GM19397 (cell line): ENCODE measurements around the gene USF1.
"Not testable (repeated sequence)": the region's sequence is repeated elsewhere in the genome, so short reads cannot be mapped to it uniquely, and the experiment has no call there.

Source experiments
- ATAC-seq: cut with Tn5 transposase; IDR thresholded peaks from one replicate; pipeline ENCODE4 v1.9.1; 2021; ENCODE audit warnings: mild to moderate bottlenecking, moderate library complexity; ENCODE audit not compliant: unreplicated experiment

The USF1 gene

DNA sequence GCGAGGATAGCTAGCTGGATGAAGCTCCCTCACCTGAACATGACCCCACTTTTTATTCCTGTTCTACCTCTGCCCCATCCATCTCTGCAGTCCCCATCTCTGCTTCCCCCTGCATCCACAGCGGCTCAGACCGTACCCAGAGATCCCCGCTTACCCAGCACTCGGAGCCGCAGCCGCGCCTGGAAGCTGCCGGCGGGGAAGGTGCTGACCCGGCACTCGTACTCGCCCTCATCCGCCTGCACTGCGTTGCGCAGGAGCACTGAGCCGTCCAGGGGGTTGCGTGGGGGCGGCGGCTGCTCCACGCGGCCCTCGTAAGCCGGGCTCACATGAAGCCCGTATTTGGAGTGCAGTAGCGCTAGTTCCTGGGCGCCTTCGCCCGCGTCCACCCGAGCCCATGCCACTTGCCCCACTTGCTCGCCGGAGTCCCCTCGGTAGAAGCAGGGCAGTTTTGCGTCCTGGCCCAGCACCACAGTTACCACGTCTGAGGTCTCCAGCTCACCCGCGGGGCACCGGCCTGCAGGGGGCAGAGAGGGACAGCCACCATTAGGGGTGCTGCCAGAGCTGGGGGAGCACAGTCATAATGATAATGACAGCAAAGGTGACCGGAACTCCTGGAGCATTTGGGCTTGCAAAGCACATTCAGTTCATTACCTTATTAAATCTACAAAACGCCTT, 33.8 kb upstream of the USF1 start:
- no peak for ATAC-seq

- no peak for ATAC-seq
Measured at GRCh38 chr1:161077426-161077825, 31.6 kb upstream of the USF1 start.

GRCh38 chr1:161076410-161076809, 30.6 kb upstream of the USF1 start:
- no peak for ATAC-seq

- no peak for ATAC-seq
Measured at GRCh38 chr1:161074676-161075368, 29.0 kb upstream of the USF1 start.

GRCh38 chr1:161073474-161074121, 27.8 kb upstream of the USF1 start:
- ATAC-seq = no peak

- ATAC-seq = no peak
Measured at GRCh38 chr1:161072751-161073449, 27.1 kb upstream of the USF1 start.

DNA sequence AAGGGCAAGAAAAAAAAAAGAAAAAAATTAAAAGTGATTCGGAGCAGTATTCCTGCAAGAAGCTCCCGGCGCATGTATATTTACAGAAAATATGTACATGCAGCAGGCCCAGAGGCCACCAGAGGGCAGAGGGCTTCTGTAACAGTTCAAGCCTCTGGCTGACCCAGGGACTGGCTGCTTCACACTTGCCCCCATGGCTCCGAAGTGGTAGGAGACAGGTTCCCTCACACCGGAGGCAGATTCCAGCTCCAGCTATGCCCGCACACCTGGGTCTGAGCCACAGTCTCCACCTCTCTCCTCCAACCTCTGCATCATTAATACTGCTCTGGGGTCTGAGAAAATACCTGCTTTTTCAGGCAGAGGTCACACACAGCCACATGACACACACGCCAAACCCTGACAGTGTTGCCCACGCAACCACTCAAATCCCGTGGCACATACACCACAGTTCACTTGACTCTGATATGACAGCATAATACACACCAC, 26.2 kb upstream of the USF1 start:
- ATAC-seq = no peak

- ATAC-seq = no peak
Measured at GRCh38 chr1:161070761-161071160, 25.0 kb upstream of the USF1 start.

- peak; percentile 78 for ATAC-seq
Measured at GRCh38 chr1:161069731-161070270, 24.0 kb upstream of the USF1 start, which contains the start of gene ARHGAP30. TSS of gene ARHGAP30 (minus strand) at chr1:161069891. CDS start at chr1:161069624, 267 bp downstream.

GRCh38 chr1:161069241-161069640, 23.5 kb upstream of the USF1 start:
- ATAC-seq = peak; percentile 14

- no peak for ATAC-seq
Measured at GRCh38 chr1:161068306-161069234, 22.8 kb upstream of the USF1 start.

DNA sequence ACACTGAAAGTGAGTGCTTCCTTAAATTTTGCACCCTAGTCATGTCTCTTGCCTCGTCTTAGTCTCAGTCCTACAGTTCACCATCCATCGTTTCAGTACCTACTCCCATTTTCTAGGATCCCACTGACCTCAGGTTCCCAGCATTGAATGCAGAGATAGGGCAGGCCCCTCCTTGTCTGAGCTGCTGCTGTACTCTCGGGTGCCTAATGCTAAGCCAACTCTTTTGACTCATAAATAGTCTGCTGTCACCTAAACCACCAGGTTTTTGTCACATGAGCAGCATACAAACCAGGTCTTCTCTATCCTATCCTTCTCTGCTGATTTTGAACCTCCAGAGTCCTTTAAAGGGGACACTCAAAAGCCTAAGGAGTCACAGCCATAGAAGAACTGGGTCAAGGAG, 20.9 kb upstream of the USF1 start:
- no peak for ATAC-seq

DNA sequence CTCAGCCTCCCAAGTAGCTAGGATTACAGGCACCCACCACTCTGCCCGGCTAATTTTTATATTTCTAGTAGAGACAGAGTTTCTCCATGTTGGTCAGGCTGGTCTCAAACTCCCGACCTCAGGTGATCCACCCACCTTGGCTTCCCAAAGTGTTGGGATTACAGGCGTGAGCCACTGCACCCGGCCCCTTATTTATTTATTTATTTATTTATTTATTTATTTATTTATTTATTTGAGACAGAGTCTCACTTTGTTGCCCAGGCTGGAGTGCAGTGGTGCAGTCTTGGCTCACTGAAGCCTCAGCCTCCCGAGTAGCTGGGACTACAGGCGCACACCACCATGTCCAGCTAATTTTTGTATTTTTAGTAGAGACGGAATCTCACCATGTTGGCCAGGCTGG, 19.9 kb upstream of the USF1 start:
- not testable (repeated sequence) for ATAC-seq

DNA sequence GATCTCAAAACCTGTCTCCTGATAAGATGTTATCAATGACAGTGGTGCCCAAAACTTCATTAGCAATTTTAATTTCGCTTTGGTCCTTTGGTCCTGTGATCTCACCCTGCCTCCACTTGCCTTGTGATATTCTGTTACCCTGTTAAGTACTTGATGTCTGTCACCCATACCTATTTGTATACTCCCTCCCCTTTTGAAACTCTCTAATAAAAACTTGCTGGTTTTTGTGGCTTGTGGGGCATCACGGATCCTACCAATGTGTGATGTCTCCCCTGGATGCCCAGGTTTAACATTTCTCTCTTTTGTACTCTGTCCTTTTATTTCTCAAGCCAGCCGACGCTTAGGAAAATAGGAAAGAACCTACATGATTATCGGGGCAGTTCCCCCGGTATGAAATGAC, 18.2 kb upstream of the USF1 start:
- ATAC-seq = not testable (repeated sequence)

GRCh38 chr1:161061419-161061818, 15.6 kb upstream of the USF1 start:
- ATAC-seq = no peak

DNA sequence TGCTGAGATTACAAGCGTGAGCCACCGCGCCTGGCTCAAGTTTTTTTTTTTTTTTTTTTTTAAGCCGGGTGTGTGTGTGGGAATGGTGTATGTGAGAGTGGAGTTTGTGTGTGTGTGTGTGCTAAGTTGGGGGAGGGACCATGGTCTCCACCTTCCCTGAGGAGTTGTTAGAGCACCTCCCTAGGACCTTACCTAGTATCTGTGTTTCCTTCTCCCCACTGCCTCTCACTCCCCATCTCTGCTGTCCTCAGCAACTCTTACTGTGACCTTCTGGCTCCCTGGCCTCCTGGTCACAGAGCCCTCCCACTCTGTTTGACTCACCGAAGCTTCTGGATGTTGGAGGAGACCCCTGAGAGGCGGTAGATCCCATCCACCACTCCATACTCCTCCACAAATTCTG, 13.5 kb upstream of the USF1 start:
- ATAC-seq = no peak

GRCh38 chr1:161054805-161055204, 9.0 kb upstream of the USF1 start:
- ATAC-seq = no peak

GRCh38 chr1:161054232-161054631, 8.5 kb upstream of the USF1 start:
- ATAC-seq = no peak

- ATAC-seq = no peak
Measured at GRCh38 chr1:161052899-161053298, 7.1 kb upstream of the USF1 start.

GRCh38 chr1:161051219-161051618, 5.4 kb upstream of the USF1 start:
- ATAC-seq = no peak
